ENCODE measurements around the gene NOM1.

DNA sequence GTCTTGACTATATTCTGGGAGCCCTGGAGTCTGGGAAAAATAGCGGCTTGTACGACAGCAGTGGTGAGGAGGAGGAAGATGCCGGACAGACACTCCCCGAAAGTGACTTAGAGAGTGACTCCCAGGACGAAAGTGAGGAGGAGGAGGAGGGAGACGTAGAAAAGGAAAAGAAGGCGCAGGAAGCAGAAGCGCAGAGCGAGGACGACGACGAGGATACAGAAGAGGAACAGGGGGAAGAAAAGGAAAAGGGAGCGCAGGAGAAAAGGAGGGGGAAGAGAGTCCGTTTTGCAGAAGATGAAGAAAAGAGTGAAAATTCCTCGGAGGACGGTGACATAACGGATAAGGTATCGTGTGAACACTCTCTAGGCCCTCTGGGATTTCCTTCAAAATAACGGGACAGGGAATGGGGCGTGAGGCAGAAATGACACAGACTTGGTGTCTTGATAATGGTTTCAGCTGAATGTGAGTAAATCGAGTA, 908 bp downstream of the NOM1 start:
- TF ChIP-seq, protein P1, sequence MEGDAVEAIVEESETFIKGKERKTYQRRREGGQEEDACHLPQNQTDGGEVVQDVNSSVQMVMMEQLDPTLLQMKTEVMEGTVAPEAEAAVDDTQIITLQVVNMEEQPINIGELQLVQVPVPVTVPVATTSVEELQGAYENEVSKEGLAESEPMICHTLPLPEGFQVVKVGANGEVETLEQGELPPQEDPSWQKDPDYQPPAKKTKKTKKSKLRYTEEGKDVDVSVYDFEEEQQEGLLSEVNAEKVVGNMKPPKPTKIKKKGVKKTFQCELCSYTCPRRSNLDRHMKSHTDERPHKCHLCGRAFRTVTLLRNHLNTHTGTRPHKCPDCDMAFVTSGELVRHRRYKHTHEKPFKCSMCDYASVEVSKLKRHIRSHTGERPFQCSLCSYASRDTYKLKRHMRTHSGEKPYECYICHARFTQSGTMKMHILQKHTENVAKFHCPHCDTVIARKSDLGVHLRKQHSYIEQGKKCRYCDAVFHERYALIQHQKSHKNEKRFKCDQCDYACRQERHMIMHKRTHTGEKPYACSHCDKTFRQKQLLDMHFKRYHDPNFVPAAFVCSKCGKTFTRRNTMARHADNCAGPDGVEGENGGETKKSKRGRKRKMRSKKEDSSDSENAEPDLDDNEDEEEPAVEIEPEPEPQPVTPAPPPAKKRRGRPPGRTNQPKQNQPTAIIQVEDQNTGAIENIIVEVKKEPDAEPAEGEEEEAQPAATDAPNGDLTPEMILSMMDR (IDR thresholded peaks at IDR 0.05; ENCODE audit: insufficient read depth, low read length), result no peak
- TF ChIP-seq POLR2AphosphoS5 (IDR thresholded peaks at IDR 0.05; ENCODE audit: low read depth) (no peak), GABPA (IDR thresholded peaks at IDR 0.05; ENCODE audit: low read depth) (no peak)
- TF ChIP-seq, protein P2, sequence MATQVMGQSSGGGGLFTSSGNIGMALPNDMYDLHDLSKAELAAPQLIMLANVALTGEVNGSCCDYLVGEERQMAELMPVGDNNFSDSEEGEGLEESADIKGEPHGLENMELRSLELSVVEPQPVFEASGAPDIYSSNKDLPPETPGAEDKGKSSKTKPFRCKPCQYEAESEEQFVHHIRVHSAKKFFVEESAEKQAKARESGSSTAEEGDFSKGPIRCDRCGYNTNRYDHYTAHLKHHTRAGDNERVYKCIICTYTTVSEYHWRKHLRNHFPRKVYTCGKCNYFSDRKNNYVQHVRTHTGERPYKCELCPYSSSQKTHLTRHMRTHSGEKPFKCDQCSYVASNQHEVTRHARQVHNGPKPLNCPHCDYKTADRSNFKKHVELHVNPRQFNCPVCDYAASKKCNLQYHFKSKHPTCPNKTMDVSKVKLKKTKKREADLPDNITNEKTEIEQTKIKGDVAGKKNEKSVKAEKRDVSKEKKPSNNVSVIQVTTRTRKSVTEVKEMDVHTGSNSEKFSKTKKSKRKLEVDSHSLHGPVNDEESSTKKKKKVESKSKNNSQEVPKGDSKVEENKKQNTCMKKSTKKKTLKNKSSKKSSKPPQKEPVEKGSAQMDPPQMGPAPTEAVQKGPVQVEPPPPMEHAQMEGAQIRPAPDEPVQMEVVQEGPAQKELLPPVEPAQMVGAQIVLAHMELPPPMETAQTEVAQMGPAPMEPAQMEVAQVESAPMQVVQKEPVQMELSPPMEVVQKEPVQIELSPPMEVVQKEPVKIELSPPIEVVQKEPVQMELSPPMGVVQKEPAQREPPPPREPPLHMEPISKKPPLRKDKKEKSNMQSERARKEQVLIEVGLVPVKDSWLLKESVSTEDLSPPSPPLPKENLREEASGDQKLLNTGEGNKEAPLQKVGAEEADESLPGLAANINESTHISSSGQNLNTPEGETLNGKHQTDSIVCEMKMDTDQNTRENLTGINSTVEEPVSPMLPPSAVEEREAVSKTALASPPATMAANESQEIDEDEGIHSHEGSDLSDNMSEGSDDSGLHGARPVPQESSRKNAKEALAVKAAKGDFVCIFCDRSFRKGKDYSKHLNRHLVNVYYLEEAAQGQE (IDR thresholded peaks at IDR 0.05; ENCODE audit: insufficient replicate concordance, low read depth), result no peak
